Tibial nerve (tissue), 3 donors: ENCODE results near the gene CCL20.

Source experiments
- POLR2A ChIP-seq, 2 donors: fragments of 450-650 bp; IDR thresholded peaks; one replicate each; pipeline ENCODE4 v1.6.1; 2017; ENCODE audit warnings: antibody characterized with exemption in 2 of 2, mild to moderate bottlenecking in 2 of 2, moderate library complexity in 2 of 2
- TF ChIP-seq, protein P1 (sequence below), 5 experiments: fragments of 200-600 bp in 3 of 5; fragments of 450-650 bp in 2 of 5; sonication (generic) in 3 of 5; IDR thresholded peaks; one replicate each; pipeline ENCODE4 v1.5.1; 2016 to 2019; ENCODE audit warnings: antibody characterized with exemption in 5 of 5, mild to moderate bottlenecking in 3 of 5, moderate library complexity in 2 of 5

DNA sequence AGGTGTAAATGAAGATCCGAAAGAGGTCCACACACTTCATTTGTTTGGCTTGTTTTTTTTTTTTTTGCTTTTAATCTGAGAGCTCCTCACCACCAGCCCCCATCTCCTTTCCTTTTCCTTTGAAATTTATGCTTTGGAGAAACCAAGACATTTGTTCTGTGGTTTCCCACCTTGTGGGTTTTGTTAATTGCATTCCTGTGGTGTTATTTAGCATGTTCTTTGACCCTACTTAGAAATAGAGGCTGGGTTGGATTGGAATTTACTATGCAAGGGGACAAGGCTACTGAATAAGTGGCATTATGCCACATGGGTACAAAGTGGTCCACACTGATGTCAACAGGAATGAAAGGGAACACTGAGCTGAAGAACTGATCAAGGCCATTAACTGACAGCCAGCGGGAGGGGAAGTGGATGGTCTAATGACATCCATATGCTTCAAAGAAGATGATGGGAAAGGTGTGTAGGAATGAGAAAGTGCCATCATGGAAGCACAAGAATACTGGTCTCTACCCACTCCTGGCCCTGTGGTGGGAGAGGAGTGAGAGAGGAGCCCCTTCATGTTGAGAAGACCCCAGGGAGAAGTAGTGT is 8.9 kb downstream of the CCL20 start:
- no peak for TF ChIP-seq POLR2A (IDR thresholded peaks at IDR 0.05)
- TF ChIP-seq, protein P1, sequence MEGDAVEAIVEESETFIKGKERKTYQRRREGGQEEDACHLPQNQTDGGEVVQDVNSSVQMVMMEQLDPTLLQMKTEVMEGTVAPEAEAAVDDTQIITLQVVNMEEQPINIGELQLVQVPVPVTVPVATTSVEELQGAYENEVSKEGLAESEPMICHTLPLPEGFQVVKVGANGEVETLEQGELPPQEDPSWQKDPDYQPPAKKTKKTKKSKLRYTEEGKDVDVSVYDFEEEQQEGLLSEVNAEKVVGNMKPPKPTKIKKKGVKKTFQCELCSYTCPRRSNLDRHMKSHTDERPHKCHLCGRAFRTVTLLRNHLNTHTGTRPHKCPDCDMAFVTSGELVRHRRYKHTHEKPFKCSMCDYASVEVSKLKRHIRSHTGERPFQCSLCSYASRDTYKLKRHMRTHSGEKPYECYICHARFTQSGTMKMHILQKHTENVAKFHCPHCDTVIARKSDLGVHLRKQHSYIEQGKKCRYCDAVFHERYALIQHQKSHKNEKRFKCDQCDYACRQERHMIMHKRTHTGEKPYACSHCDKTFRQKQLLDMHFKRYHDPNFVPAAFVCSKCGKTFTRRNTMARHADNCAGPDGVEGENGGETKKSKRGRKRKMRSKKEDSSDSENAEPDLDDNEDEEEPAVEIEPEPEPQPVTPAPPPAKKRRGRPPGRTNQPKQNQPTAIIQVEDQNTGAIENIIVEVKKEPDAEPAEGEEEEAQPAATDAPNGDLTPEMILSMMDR (IDR thresholded peaks at IDR 0.05) = no peak
